ENCODE data around the gene NCK2. TPM values are rescaled to one million over a fixed set of nuclear protein-coding genes. Genes with fewer than 3 reads are reported as not detected.

The NCK2 gene
- total RNA-seq, 3 donors from 2014 or later = 52.2 to 66.4 (median 57.6) TPM

GRCh38 chr2:105820151-105820550, 75.4 kb downstream of the NCK2 start:
- intact Hi-C loops (cut with DNase I, micrococcal nuclease) = no loop called here
- DNase-seq (no peak), ATAC-seq (no peak)
- H3K9me3 ChIP-seq = no peaks in the 10 kb centered on the region
- peaks cover 31% of the 10 kb centered on the region for H3K4me1 ChIP-seq (ENCODE audit: low read depth)
- no peaks in the 10 kb centered on the region for H3K36me3 ChIP-seq (ENCODE audit: low read depth)
- TF ChIP-seq, protein P1, sequence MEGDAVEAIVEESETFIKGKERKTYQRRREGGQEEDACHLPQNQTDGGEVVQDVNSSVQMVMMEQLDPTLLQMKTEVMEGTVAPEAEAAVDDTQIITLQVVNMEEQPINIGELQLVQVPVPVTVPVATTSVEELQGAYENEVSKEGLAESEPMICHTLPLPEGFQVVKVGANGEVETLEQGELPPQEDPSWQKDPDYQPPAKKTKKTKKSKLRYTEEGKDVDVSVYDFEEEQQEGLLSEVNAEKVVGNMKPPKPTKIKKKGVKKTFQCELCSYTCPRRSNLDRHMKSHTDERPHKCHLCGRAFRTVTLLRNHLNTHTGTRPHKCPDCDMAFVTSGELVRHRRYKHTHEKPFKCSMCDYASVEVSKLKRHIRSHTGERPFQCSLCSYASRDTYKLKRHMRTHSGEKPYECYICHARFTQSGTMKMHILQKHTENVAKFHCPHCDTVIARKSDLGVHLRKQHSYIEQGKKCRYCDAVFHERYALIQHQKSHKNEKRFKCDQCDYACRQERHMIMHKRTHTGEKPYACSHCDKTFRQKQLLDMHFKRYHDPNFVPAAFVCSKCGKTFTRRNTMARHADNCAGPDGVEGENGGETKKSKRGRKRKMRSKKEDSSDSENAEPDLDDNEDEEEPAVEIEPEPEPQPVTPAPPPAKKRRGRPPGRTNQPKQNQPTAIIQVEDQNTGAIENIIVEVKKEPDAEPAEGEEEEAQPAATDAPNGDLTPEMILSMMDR (IDR thresholded peaks at IDR 0.05) = no peak
- no peak overlapping the region for H3K4me3 ChIP-seq

- H3K9me3 ChIP-seq = no peaks in the 10 kb centered on the region
- TF ChIP-seq, protein P1 (IDR thresholded peaks at IDR 0.05) = no peak
- H3K4me3 ChIP-seq = no peak overlapping the region
- H3K36me3 ChIP-seq (ENCODE audit: low read depth) = no peaks in the 10 kb centered on the region
- H3K4me1 ChIP-seq (ENCODE audit: low read depth) = peaks cover 31% of the 10 kb centered on the region
- ATAC-seq (no peak), DNase-seq (no peak)
- intact Hi-C loops (cut with DNase I, micrococcal nuclease) = no loop called here
Measured at GRCh38 chr2:105820691-105821090, 76.0 kb downstream of the NCK2 start.

DNA sequence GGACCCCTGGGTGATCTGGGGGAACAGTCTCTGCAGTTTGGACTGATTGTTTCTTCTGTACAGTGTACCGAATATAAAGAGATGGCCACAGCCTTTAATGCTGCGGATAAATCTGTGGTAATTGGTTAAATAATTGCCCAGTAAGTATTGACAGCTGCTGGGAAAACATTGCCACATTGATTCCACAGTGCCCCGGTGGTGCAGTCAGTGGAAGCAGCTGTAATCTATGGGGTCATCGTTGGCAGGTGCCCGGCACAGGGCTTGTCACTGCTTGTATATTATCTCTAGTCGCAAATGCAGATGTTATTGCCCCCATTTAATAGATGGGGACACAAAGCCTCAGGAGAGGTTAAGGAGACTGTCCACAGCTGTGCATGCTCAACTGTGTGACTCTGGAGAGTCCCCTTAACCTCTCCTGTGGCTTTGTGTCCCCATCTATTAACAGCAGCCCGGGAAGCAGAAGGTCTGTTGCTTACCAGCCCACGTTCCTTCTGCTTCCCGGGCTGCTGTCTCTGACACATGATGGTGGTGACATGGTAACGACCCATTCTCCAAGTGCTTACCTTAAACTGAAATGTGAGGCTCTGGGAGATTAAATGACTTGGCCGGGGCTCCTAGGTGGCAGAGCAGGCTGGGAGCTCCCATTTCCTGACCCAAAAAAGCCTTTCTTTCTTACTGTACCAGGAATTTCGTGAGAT, 76.9 kb downstream of the NCK2 start:
- intact Hi-C loops (cut with DNase I, micrococcal nuclease) = no loop called here
- TF ChIP-seq, protein P1 (IDR thresholded peaks at IDR 0.05) = no peak
- Histone ChIP-seq H3K4me3 (no peak overlapping the region), H3K4me1 (ENCODE audit: low read depth) (peaks cover 31% of the 10 kb centered on the region), H3K36me3 (ENCODE audit: low read depth) (no peaks in the 10 kb centered on the region), H3K9me3 (no peaks in the 10 kb centered on the region)
- no peak for ATAC-seq
- DNase-seq = no peak

GRCh38 chr2:105822186-105822585, 77.5 kb downstream of the NCK2 start:
- H3K4me3 ChIP-seq = no peak overlapping the region
- H3K36me3 ChIP-seq (ENCODE audit: low read depth) = no peaks in the 10 kb centered on the region
- peaks cover 31% of the 10 kb centered on the region for H3K4me1 ChIP-seq (ENCODE audit: low read depth)
- no peaks in the 10 kb centered on the region for H3K9me3 ChIP-seq
- no peak for DNase-seq
- intact Hi-C loops (cut with DNase I, micrococcal nuclease) = no loop called here
- peak; percentile 64 for ATAC-seq
- TF ChIP-seq, protein P1 (IDR thresholded peaks at IDR 0.05) = no peak

- H3K9me3 ChIP-seq = no peaks in the 10 kb centered on the region
- H3K36me3 ChIP-seq (ENCODE audit: low read depth) = no peaks in the 10 kb centered on the region
- ATAC-seq (no peak), DNase-seq (no peak)
- no peak overlapping the region for H3K4me3 ChIP-seq
- intact Hi-C loops (cut with DNase I, micrococcal nuclease) = no loop called here
- peaks cover 31% of the 10 kb centered on the region for H3K4me1 ChIP-seq (ENCODE audit: low read depth)
- TF ChIP-seq, protein P1 (IDR thresholded peaks at IDR 0.05) = no peak
Measured at GRCh38 chr2:105824446-105824845, 79.7 kb downstream of the NCK2 start.
